Right lobe of liver (tissue), 4 donors: ENCODE results near the gene SIGLEC5.

Experiments used
- CTCF ChIP-seq, 4 donors: fragments of 200-600 bp in 3 of 4; fragments of 450-650 bp in 1 of 4; IDR thresholded peaks; one replicate each; pipeline versions ENCODE4 v1.5.1 to v1.8.0; 2016 to 2022; ENCODE audit warnings: antibody characterized with exemption in 4 of 4, mild to moderate bottlenecking in 2 of 4
- POLR2A ChIP-seq: fragments of 450-650 bp; IDR thresholded peaks from one replicate; pipeline ENCODE4 v1.6.1; 2017; ENCODE audit warnings: antibody characterized with exemption, mild to moderate bottlenecking
- donor health status: DM: no; HTN: no; CAD: no.
- donor health status: DM: no; HTN: no; CAD: no.
- donor health status: DM: no; HTN: yes; CAD: no.

DNA sequence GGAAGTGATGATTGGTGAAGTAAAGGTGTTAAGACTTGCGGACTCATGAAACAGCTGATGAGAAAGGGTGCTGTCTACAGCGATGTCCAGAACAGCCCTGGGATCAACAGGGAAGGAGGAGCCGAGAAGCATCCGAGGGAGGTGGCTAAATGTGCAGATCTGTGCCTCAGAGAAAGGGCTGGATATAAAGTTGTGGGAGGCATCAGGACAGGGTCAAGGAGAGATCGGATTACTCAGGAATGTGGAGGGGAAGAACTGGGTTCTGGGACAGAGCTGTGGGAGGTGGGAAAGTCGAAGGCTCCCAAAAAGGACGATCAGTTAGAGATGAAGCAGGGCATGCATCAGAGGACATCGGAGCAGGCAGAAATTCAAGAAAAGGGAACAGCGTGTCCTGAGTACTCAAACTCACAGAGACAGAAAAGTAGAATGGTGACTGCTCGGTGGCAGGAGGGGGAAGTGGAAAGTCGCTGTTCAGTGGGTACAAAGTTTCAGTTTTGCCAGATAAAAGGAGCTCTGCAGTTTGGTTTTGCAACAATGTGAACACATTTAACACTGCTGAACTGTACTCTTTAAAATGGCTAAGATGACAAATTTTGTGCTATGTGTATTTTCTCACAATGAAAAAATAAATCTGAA lies 14.6 kb upstream of the SIGLEC5 start:
- TF ChIP-seq CTCF (IDR thresholded peaks at IDR 0.05) (no peak), POLR2A (no peak)
